ENCODE measurements around the gene C4orf36.

DNA sequence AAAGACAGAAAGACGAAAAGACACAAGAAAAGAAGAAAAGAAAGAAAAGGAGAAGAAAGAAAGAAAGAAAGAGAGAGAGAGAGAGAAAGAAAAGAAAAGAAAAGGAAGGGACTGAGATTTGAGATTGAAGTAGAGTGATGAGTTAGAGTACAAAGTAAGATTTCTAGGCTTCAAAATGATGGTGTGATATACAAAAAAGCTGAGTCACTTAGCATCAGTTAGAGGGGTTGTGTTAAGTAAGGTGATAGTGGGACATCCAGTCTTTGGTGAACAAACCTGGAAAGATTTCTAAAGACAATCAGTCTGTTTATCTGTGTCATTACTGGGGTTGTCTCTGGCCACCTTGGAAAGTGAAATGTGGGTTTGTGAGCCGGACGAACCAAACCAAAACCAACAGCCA, 56.5 kb downstream of the C4orf36 start:
- TF ChIP-seq, protein P1, sequence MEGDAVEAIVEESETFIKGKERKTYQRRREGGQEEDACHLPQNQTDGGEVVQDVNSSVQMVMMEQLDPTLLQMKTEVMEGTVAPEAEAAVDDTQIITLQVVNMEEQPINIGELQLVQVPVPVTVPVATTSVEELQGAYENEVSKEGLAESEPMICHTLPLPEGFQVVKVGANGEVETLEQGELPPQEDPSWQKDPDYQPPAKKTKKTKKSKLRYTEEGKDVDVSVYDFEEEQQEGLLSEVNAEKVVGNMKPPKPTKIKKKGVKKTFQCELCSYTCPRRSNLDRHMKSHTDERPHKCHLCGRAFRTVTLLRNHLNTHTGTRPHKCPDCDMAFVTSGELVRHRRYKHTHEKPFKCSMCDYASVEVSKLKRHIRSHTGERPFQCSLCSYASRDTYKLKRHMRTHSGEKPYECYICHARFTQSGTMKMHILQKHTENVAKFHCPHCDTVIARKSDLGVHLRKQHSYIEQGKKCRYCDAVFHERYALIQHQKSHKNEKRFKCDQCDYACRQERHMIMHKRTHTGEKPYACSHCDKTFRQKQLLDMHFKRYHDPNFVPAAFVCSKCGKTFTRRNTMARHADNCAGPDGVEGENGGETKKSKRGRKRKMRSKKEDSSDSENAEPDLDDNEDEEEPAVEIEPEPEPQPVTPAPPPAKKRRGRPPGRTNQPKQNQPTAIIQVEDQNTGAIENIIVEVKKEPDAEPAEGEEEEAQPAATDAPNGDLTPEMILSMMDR (IDR thresholded peaks at IDR 0.05), result no peak
- TF ChIP-seq POLR2A (IDR thresholded peaks at IDR 0.05) (no peak), EP300 (IDR thresholded peaks at IDR 0.05) (no peak)

Measured in ovary (tissue), 3 donors.